Nephron (organoid): ENCODE results near the gene TRPM6.
A peak's percentile ranks its signal among the peaks of the same experiment; 100 is the strongest.

ENCODE experiments used
- H3K27ac Mint-ChIP-seq, 3 experiments: 2 replicates each; pipeline ENCODE4 v1.8.0; 2020; ENCODE audit warnings: mixed read lengths in 3 of 3, mild to moderate bottlenecking in 2 of 3, moderate library complexity in 1 of 3
- H3K27me3 Mint-ChIP-seq: 2 replicates; pipeline ENCODE4 v1.8.0; 2021; ENCODE audit warnings: low read depth, mild to moderate bottlenecking, moderate library complexity, mixed read lengths
- H3K36me3 Mint-ChIP-seq: 2 replicates; pipeline ENCODE4 v1.8.0; 2020; ENCODE audit warnings: low read depth, mixed read lengths
- H3K4me1 Mint-ChIP-seq: 2 replicates; pipeline ENCODE4 v1.8.0; 2020; ENCODE audit warnings: mixed read lengths
- H3K4me3 Mint-ChIP-seq, 3 experiments: 2 replicates each; pipeline ENCODE4 v1.8.0; 2020; ENCODE audit warnings: mild to moderate bottlenecking in 3 of 3, mixed read lengths in 3 of 3, moderate library complexity in 2 of 3
- H3K9me3 Mint-ChIP-seq: 2 replicates; pipeline ENCODE4 v1.8.0; 2020; ENCODE audit warnings: mixed read lengths
- TF ChIP-seq, protein P1 (sequence below), 3 experiments: fragments of 200-600 bp; sonication (generic); IDR thresholded peaks; one replicate each; pipeline ENCODE4 v1.5.0; 2021; ENCODE audit warnings: antibody characterized with exemption in 3 of 3; ENCODE audit not compliant: unreplicated experiment in 3 of 3

Gene TRPM6

DNA sequence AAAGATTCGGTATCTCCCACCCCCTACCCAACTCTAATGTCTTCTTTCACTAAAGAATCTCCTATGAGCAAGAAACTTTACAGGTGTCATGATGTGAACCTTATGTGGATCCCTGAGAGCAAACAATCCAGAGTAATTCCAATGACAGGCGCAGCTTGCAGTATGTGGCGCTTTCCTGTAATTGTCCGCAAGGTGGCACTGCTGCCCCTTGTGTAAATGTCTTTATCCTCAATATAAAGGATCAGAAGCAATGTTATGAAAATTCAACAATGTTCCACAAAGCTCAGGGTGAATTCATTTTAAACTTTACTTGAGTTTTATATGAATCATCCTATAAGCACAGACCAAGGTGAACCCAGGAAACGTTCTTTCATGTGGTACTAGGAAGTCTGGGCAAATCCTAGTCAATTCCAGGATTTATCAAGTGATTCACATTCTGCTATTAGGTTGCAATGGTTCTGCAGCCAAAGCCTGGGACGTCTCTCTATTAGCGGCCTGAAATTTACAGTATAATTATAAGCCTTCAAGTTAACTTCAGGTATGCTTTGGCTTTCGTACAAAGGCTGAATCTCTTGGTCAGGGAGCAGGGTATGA, 113.7 kb downstream of the TRPM6 start:
- H3K27me3 Mint-ChIP-seq: peaks cover 15% of the 10 kb centered on the region
- TF ChIP-seq, protein P1, sequence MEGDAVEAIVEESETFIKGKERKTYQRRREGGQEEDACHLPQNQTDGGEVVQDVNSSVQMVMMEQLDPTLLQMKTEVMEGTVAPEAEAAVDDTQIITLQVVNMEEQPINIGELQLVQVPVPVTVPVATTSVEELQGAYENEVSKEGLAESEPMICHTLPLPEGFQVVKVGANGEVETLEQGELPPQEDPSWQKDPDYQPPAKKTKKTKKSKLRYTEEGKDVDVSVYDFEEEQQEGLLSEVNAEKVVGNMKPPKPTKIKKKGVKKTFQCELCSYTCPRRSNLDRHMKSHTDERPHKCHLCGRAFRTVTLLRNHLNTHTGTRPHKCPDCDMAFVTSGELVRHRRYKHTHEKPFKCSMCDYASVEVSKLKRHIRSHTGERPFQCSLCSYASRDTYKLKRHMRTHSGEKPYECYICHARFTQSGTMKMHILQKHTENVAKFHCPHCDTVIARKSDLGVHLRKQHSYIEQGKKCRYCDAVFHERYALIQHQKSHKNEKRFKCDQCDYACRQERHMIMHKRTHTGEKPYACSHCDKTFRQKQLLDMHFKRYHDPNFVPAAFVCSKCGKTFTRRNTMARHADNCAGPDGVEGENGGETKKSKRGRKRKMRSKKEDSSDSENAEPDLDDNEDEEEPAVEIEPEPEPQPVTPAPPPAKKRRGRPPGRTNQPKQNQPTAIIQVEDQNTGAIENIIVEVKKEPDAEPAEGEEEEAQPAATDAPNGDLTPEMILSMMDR (IDR thresholded peaks at IDR 0.05; ENCODE audit: unreplicated experiment in 3 of 3): peak; percentile 87 to 95 (median 90)
- H3K4me3 Mint-ChIP-seq: no peak overlapping the region
- no peaks in the 10 kb centered on the region for H3K4me1 Mint-ChIP-seq
- no peaks in the 10 kb centered on the region for H3K9me3 Mint-ChIP-seq
- H3K27ac Mint-ChIP-seq: no peak overlapping the region
- no peaks in the 10 kb centered on the region for H3K36me3 Mint-ChIP-seq

GRCh38 chr9:74772121-74772520, 115.6 kb downstream of the TRPM6 start:
- TF ChIP-seq, protein P1 (IDR thresholded peaks at IDR 0.05; ENCODE audit: unreplicated experiment in 3 of 3): no peak
- H3K36me3 Mint-ChIP-seq: no peaks in the 10 kb centered on the region
- H3K9me3 Mint-ChIP-seq: no peaks in the 10 kb centered on the region
- H3K4me3 Mint-ChIP-seq: no peak overlapping the region
- no peak overlapping the region for H3K27ac Mint-ChIP-seq
- H3K4me1 Mint-ChIP-seq: no peaks in the 10 kb centered on the region
- peaks cover 25% of the 10 kb centered on the region for H3K27me3 Mint-ChIP-seq

DNA sequence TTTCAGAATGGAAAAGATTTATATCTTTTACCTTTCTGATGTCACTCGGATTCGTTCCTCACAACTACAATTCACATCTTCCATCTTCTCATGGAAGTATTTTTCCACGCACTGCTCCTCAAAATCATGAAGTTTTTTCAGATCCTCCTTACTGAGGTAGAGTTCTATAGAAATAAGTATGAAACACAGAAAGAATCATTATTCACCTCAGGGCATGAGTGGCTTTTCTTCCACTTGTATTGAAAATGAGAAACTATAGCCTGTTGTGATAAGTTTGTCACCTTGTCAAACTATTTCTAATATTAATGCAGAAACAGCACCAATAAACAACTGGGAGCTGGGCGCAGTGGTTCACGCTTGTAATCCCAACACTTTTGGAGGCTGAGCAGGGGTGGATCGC, 116.0 kb downstream of the TRPM6 start:
- no peaks in the 10 kb centered on the region for H3K36me3 Mint-ChIP-seq
- no peak overlapping the region for H3K4me3 Mint-ChIP-seq
- no peaks in the 10 kb centered on the region for H3K4me1 Mint-ChIP-seq
- TF ChIP-seq, protein P1 (IDR thresholded peaks at IDR 0.05; ENCODE audit: unreplicated experiment in 3 of 3): no peak
- no peaks in the 10 kb centered on the region for H3K9me3 Mint-ChIP-seq
- H3K27ac Mint-ChIP-seq: no peak overlapping the region
- H3K27me3 Mint-ChIP-seq: peaks cover 25% of the 10 kb centered on the region

- TF ChIP-seq, protein P1 (IDR thresholded peaks at IDR 0.05; ENCODE audit: unreplicated experiment in 3 of 3): peak in 1 of 3 experiments; percentile 7
- H3K27ac Mint-ChIP-seq: no peak overlapping the region
- H3K4me3 Mint-ChIP-seq: no peak overlapping the region
- H3K27me3 Mint-ChIP-seq: peaks cover 25% of the 10 kb centered on the region
- no peaks in the 10 kb centered on the region for H3K4me1 Mint-ChIP-seq
- no peaks in the 10 kb centered on the region for H3K9me3 Mint-ChIP-seq
- H3K36me3 Mint-ChIP-seq: no peaks in the 10 kb centered on the region
These were observed 116.5 kb downstream of the TRPM6 start for GRCh38 chr9:74771262-74771585.

- Mint-ChIP-seq H3K27me3 (peaks cover 25% of the 10 kb centered on the region), H3K36me3 (no peaks in the 10 kb centered on the region), H3K9me3 (no peaks in the 10 kb centered on the region), H3K4me1 (no peaks in the 10 kb centered on the region), H3K4me3 (no peak overlapping the region), H3K27ac (no peak overlapping the region)
- TF ChIP-seq, protein P1 (IDR thresholded peaks at IDR 0.05; ENCODE audit: unreplicated experiment in 3 of 3): peak; percentile 35 to 50 (median 44)
These were observed 117.0 kb downstream of the TRPM6 start for GRCh38 chr9:74770508-74771261.
